HepG2 (cell line): Measurements from ENCODE around the gene DNALI1. TPM values are rescaled to one million over a fixed set of nuclear protein-coding genes. Genes with fewer than 3 reads are reported as not detected.
A peak's percentile ranks its signal among the peaks of the same experiment; 100 is the strongest.

ENCODE experiments used
- CREM ChIP-seq, 2 experiments: sonication (generic) in 1 of 2; formaldehyde crosslinking in 1 of 2; IDR thresholded peaks; 2 replicates each; pipeline versions ENCODE4 v1.4.0 to v1.6.1; 2016 to 2020; ENCODE audit warnings: antibody characterized with exemption in 1 of 2, mild to moderate bottlenecking in 1 of 2, missing genetic modification reagents in 1 of 2
- DR1 ChIP-seq: sonication (generic); formaldehyde crosslinking; IDR thresholded peaks from 2 replicates; pipeline ENCODE4 v1.8.0; 2021; ENCODE audit warnings: mild to moderate bottlenecking, missing genetic modification reagents, inconsistent platforms
- ELF1 ChIP-seq: sonication (generic); formaldehyde crosslinking; IDR thresholded peaks from 2 replicates; pipeline ENCODE4 v1.4.0; 2020; ENCODE audit warnings: missing genetic modification reagents
- ETV5 ChIP-seq: IDR thresholded peaks from 2 replicates; pipeline ENCODE4 v1.6.1; 2018; ENCODE audit warnings: missing biosample characterization, missing genetic modification reagents, inconsistent platforms, borderline replicate concordance
- EZH2 ChIP-seq: conservative IDR thresholded peaks from 2 replicates; pipeline ENCODE4 v1.6.1; 2012; ENCODE audit warnings: mild to moderate bottlenecking, low read depth, low read length, moderate library complexity
- GFI1 ChIP-seq: sonication (generic); formaldehyde crosslinking; IDR thresholded peaks from 2 replicates; pipeline ENCODE4 v1.5.0; 2020; ENCODE audit warnings: missing genetic modification reagents, mild to moderate bottlenecking, borderline replicate concordance
- KLF15 ChIP-seq: sonication (generic); formaldehyde crosslinking; IDR thresholded peaks from 2 replicates; pipeline ENCODE4 v1.8.1; 2023; ENCODE audit warnings: borderline replicate concordance, mild to moderate bottlenecking, inconsistent platforms, missing genetic modification reagents, mixed read lengths
- NKX3-1 ChIP-seq: sonication (generic); formaldehyde crosslinking; IDR thresholded peaks from 2 replicates; pipeline ENCODE4 v1.5.0; 2020; ENCODE audit warnings: missing genetic modification reagents
- PHF20 ChIP-seq: sonication (generic); formaldehyde crosslinking; IDR thresholded peaks from 2 replicates; pipeline ENCODE4 v1.5.0; 2020; ENCODE audit warnings: mild to moderate bottlenecking, missing genetic modification reagents
- PHF8 ChIP-seq: sonication (generic); formaldehyde crosslinking; IDR thresholded peaks from 2 replicates; pipeline ENCODE4 v1.5.0; 2020; ENCODE audit warnings: missing genetic modification reagents
- RXRA ChIP-seq: sonication (generic); formaldehyde crosslinking; IDR thresholded peaks from 2 replicates; pipeline ENCODE4 v1.5.1; 2020; ENCODE audit warnings: missing genetic modification reagents
- XRCC5 ChIP-seq: fragments of 200-400 bp; formaldehyde crosslinking; optimal IDR thresholded peaks from 2 replicates; pipeline ENCODE3; 2017; ENCODE audit warnings: mild to moderate bottlenecking, low read length
- YEATS2 ChIP-seq: sonication (generic); formaldehyde crosslinking; IDR thresholded peaks from 2 replicates; pipeline ENCODE4 v1.4.0; 2020; ENCODE audit warnings: missing genetic modification reagents, borderline replicate concordance
- ZFP41 ChIP-seq: sonication (generic); formaldehyde crosslinking; IDR thresholded peaks from 2 replicates; pipeline ENCODE4 v1.4.0; 2020; ENCODE audit warnings: mild to moderate bottlenecking, missing genetic modification reagents, borderline replicate concordance
- ZMYM2 ChIP-seq: sonication (generic); formaldehyde crosslinking; IDR thresholded peaks from 2 replicates; pipeline ENCODE4 v1.8.0; 2022; ENCODE audit warnings: mild to moderate bottlenecking, missing genetic modification reagents
- ZNF235 ChIP-seq: sonication (generic); formaldehyde crosslinking; IDR thresholded peaks from 2 replicates; pipeline ENCODE4 v1.8.1; 2023; ENCODE audit warnings: mild to moderate bottlenecking, missing genetic modification reagents, borderline replicate concordance
- ZNF333 ChIP-seq: sonication (generic); formaldehyde crosslinking; IDR thresholded peaks from 2 replicates; pipeline ENCODE4 v1.4.0; 2020; ENCODE audit warnings: mild to moderate bottlenecking, missing genetic modification reagents, borderline replicate concordance
- ZNF501 ChIP-seq: sonication (generic); formaldehyde crosslinking; IDR thresholded peaks from 2 replicates; pipeline ENCODE4 v1.5.1; 2020; ENCODE audit warnings: mild to moderate bottlenecking, moderate library complexity, missing genetic modification reagents
- ZNF782 ChIP-seq: sonication (generic); formaldehyde crosslinking; IDR thresholded peaks from 2 replicates; pipeline ENCODE4 v1.4.0; 2020; ENCODE audit warnings: missing genetic modification reagents, mild to moderate bottlenecking, borderline replicate concordance
- polyA plus RNA-seq, 8 experiments: library from polyadenylated mRNA; depleted of rRNA in 3 of 8; stranded (reverse) in 7 of 8; unstranded in 1 of 8; fragments of >200 nt; fragmentation: Illumina TruSeq in 4 of 8; extraction: Trizol in 4 of 8; gene quantifications; 2 replicates each; pipeline versions ENCODE4 v1.2.1 to v1.2.3, GENCODE V29; 2011 to 2016; ENCODE audit warnings: low read depth in 4 of 8, missing spikeins in 1 of 8, mixed read lengths in 1 of 8; ENCODE audit not compliant: insufficient read depth in 1 of 8
- total RNA-seq, 5 experiments: library from RNA; depleted of rRNA; stranded (reverse); fragments of >200 nt; fragmentation: Illumina TruSeq; extraction: Trizol; gene quantifications; 2 replicates each; pipeline ENCODE4 v1.2.3, GENCODE V29; 2016; ENCODE audit warnings: low read depth in 1 of 5
- TF ChIP-seq, protein P1 (sequence below): sonication (generic); formaldehyde crosslinking; IDR thresholded peaks from 2 replicates; pipeline ENCODE4 v1.5.0; 2020; ENCODE audit warnings: missing genetic modification reagents
- TF ChIP-seq, protein P2 (sequence below): sonication (generic); formaldehyde crosslinking; IDR thresholded peaks from 2 replicates; pipeline ENCODE4 v1.5.0; 2020; ENCODE audit warnings: missing genetic modification reagents, mild to moderate bottlenecking, borderline replicate concordance
- TF ChIP-seq, protein P3 (sequence below): sonication (generic); formaldehyde crosslinking; IDR thresholded peaks from 2 replicates; pipeline ENCODE4 v1.8.0; 2022; ENCODE audit warnings: missing genetic modification reagents, low read depth, mild to moderate bottlenecking, borderline replicate concordance
- TF ChIP-seq, protein P4 (sequence below): sonication (generic); formaldehyde crosslinking; IDR thresholded peaks from 2 replicates; pipeline ENCODE4 v1.4.0; 2020; ENCODE audit warnings: missing genetic modification reagents, borderline replicate concordance

DNALI1 gene
- total and polyA plus RNA-seq, 2 of the 13 experiments (the other 11 are each of a cell fraction or from before 2014, with no cell fraction given) = 0.42 to 0.70 TPM

DNA sequence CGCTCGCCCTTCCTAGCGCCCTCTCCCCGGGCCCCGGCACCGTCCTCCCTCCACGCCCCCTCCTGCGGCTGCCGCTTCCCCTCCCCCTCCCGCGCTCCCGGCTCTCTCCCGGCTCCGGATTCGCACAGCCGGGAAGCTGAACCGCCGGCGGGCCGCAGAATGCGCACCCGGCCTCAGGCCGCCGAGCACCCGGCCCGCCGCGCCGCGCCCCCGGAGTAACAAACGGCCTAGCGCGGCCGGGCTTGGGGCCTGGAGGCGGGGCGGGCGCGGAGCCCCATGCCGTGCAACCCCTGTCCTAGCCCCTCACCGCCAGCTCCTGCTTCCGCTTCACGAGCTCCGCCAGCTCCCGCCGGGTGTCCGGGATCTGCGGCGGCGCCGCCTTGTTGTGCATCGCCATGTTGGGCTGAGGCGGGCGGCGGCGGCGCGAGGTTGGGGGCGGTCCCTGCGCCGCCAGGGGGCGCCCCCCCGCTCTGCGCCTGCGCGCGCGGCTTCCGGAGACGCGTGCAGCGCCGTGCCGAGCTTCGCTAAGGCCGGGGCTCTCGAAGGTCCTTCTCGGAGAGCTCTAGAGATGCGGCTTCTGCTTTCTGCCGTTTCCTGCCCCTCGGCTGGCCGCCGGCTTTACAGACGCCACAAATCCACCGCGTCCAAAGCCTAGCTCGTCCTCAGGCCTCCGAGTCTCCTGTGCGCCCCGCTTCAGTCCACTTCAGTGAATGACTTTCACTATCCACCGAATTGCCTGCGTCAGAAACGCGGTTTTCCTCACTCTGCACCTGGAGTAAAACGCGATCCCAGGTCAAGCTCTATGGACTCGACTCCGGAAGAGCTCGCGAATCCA, 42.2 kb upstream of the DNALI1 start, which contains the start of gene MEAF6 (continued):
- TF ChIP-seq XRCC5 = peak; percentile 80
- TF ChIP-seq, protein P1, sequence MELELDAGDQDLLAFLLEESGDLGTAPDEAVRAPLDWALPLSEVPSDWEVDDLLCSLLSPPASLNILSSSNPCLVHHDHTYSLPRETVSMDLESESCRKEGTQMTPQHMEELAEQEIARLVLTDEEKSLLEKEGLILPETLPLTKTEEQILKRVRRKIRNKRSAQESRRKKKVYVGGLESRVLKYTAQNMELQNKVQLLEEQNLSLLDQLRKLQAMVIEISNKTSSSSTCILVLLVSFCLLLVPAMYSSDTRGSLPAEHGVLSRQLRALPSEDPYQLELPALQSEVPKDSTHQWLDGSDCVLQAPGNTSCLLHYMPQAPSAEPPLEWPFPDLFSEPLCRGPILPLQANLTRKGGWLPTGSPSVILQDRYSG (CRISPR knock-in tag) = peak; percentile 95
- 0 out of 2 replicates have a peak, but pooled peaks have one; percentile 87 for TF ChIP-seq ZNF333 (CRISPR knock-in tag)
- no peak for TF ChIP-seq ZNF235 (CRISPR knock-in tag)
- TF ChIP-seq, protein P2, sequence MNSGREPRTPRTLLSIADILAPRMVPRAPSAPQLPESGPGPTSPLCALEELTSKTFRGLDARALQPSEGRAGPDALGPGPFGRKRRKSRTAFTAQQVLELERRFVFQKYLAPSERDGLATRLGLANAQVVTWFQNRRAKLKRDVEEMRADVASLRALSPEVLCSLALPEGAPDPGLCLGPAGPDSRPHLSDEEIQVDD (CRISPR knock-in tag) = no peak
- 0 out of 2 replicates have a peak, but pooled peaks have one; percentile 31 for TF ChIP-seq CREM (IDR thresholded peaks at IDR 0.05)
- no peak for TF ChIP-seq CREM (CRISPR knock-in tag; IDR thresholded peaks at IDR 0.05)
- TF ChIP-seq, protein P3, sequence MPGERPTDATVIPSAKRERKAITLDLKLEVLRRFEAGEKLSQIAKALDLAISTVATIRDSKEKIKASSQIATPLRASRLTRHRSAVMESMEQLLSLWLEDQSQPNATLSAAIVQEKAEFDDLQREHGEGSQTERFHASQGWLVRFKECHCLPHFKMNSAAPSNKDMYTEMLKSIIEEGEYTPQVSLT (CRISPR knock-in tag) = no peak
- peak; percentile 55; the same call in 1 of the 2 replicates for TF ChIP-seq DR1 (CRISPR knock-in tag)
- TF ChIP-seq ZNF501 (CRISPR knock-in tag) = peak; percentile 71
- TF ChIP-seq GFI1 = peak; percentile 52; the same call in 1 of the 2 replicates
- TF ChIP-seq ZMYM2 (CRISPR knock-in tag) = 0 out of 2 replicates have a peak, but pooled peaks have one; percentile 31
- TF ChIP-seq ZNF782 = 0 out of 2 replicates have a peak, but pooled peaks have one; percentile 87
- peak; percentile 58; the same call in 1 of the 2 replicates for TF ChIP-seq PHF20 (CRISPR knock-in tag)
- TF ChIP-seq EZH2 = no peak
- TF ChIP-seq YEATS2 (CRISPR knock-in tag) = peak; percentile 39
- TF ChIP-seq KLF15 = 0 out of 2 replicates have a peak, but pooled peaks have one; percentile 77
- TF ChIP-seq, protein P4, sequence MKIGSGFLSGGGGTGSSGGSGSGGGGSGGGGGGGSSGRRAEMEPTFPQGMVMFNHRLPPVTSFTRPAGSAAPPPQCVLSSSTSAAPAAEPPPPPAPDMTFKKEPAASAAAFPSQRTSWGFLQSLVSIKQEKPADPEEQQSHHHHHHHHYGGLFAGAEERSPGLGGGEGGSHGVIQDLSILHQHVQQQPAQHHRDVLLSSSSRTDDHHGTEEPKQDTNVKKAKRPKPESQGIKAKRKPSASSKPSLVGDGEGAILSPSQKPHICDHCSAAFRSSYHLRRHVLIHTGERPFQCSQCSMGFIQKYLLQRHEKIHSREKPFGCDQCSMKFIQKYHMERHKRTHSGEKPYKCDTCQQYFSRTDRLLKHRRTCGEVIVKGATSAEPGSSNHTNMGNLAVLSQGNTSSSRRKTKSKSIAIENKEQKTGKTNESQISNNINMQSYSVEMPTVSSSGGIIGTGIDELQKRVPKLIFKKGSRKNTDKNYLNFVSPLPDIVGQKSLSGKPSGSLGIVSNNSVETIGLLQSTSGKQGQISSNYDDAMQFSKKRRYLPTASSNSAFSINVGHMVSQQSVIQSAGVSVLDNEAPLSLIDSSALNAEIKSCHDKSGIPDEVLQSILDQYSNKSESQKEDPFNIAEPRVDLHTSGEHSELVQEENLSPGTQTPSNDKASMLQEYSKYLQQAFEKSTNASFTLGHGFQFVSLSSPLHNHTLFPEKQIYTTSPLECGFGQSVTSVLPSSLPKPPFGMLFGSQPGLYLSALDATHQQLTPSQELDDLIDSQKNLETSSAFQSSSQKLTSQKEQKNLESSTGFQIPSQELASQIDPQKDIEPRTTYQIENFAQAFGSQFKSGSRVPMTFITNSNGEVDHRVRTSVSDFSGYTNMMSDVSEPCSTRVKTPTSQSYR = no peak
- TF ChIP-seq PHF8 (CRISPR knock-in tag) = peak; percentile 78
- TF ChIP-seq ZFP41 = no peak; the same call in 1 of the 2 replicates
- TF ChIP-seq NKX3-1 (CRISPR knock-in tag) = peak; percentile 92
- 0 out of 2 replicates have a peak, but pooled peaks have one; percentile 36 for TF ChIP-seq RXRA (CRISPR knock-in tag)
- peak; percentile 42; the same call in 1 of the 2 replicates for TF ChIP-seq ELF1 (CRISPR knock-in tag)
- peak; percentile 76; the same call in 1 of the 2 replicates for TF ChIP-seq ETV5 (CRISPR knock-in tag)
